ENCODE results near the gene SLC39A13. TPM values are rescaled to one million over a fixed set of nuclear protein-coding genes. Genes with fewer than 3 reads are reported as not detected.

Gene SLC39A13
- total and polyA plus RNA-seq, 12 donors, result 8.2 to 92.9 (median 58.6) TPM

- DNase-seq, result no peak
- 85 to 92% (median 89%) methylated on average over 10 to 16 of the region's 16 CpGs for WGBS, 4 donors
- Histone ChIP-seq H3K27me3 (no peaks in the 10 kb centered on the region), H3K4me3 (no peak overlapping the region), H3K27ac (peak overlapping the region; percentile 13 to 96 (median 46)), H3K9me3 (replicated peaks in 1 of 3) (no peaks in the 10 kb centered on the region), H3K36me3 (replicated peaks in 1 of 2) (no peaks in the 10 kb centered on the region), H3K4me1 (replicated peaks in 1 of 2) (no peaks in the 10 kb centered on the region)
- TF ChIP-seq POLR2A (IDR thresholded peaks at IDR 0.05) (no peak), CTCF (IDR thresholded peaks at IDR 0.05) (no peak)
- intact Hi-C loops (cut with DNase I), result no loop called here
Observed at GRCh38 chr11:47391711-47392432, 16.5 kb upstream of the SLC39A13 start.

- Histone ChIP-seq H3K27me3 (no peaks in the 10 kb centered on the region), H3K9me3 (replicated peaks in 1 of 3) (no peaks in the 10 kb centered on the region), H3K27ac (peak overlapping the region; percentile 46 to 96 (median 47)), H3K36me3 (replicated peaks in 1 of 2) (no peaks in the 10 kb centered on the region), H3K4me1 (replicated peaks in 1 of 2) (no peaks in the 10 kb centered on the region), H3K4me3 (no peak overlapping the region)
- 42 to 68% (median 66%) methylated on average over 6 to 14 of the region's 14 CpGs for WGBS, 4 donors
- no peak for TF ChIP-seq POLR2A (IDR thresholded peaks at IDR 0.05)
- no peak for TF ChIP-seq CTCF (IDR thresholded peaks at IDR 0.05)
- intact Hi-C loops (cut with DNase I), result no loop called here
- no peak for DNase-seq
Observed at GRCh38 chr11:47392546-47393162, 15.7 kb upstream of the SLC39A13 start.

GRCh38 chr11:47393163-47394049, 15.0 kb upstream of the SLC39A13 start:
- Histone ChIP-seq H3K27me3 (no peaks in the 10 kb centered on the region), H3K9me3 (replicated peaks in 1 of 3) (no peaks in the 10 kb centered on the region), H3K4me1 (replicated peaks in 1 of 2) (no peaks in the 10 kb centered on the region), H3K27ac (peak overlapping the region; percentile 11 to 96 (median 75)), H3K36me3 (replicated peaks in 1 of 2) (no peaks in the 10 kb centered on the region), H3K4me3 (no peak overlapping the region)
- DNase-seq, result peak in 5 of 7 donors; percentile 58 to 71 (median 65)
- WGBS, 4 donors, result 66 to 74% (median 69%) methylated on average over 7 to 20 of the region's 20 CpGs
- intact Hi-C loops (cut with DNase I), result no loop called here
- TF ChIP-seq POLR2A (IDR thresholded peaks at IDR 0.05) (no peak), CTCF (IDR thresholded peaks at IDR 0.05) (no peak)

- H3K4me1 ChIP-seq (replicated peaks in 1 of 2), result no peaks in the 10 kb centered on the region
- H3K4me3 ChIP-seq, result peak overlapping the region in 1 of 4 donors; percentile 34
- H3K9me3 ChIP-seq (replicated peaks in 1 of 3), result no peaks in the 10 kb centered on the region
- H3K27me3 ChIP-seq, result no peaks in the 10 kb centered on the region
- H3K27ac ChIP-seq, result peak overlapping the region; percentile 11 to 96 (median 75)
- TF ChIP-seq POLR2A (IDR thresholded peaks at IDR 0.05), result no peak
- no peak for TF ChIP-seq CTCF (IDR thresholded peaks at IDR 0.05)
- no peaks in the 10 kb centered on the region for H3K36me3 ChIP-seq (replicated peaks in 1 of 2)
- 77 to 92% (median 78%) methylated on average over 5 to 9 of the region's 9 CpGs for WGBS, 4 donors
- DNase-seq, result no peak
- intact Hi-C loops (cut with DNase I), result no loop called here
Observed at GRCh38 chr11:47394050-47394321, 14.4 kb upstream of the SLC39A13 start.
